GM15510 (cell line): ENCODE measurements around the gene FAAP20.

Experiments used
- POLR2A ChIP-seq: IDR thresholded peaks from 3 replicates; pipeline ENCODE4 v1.6.1; 2011; ENCODE audit warnings: borderline replicate concordance; ENCODE audit not compliant: insufficient read length; ENCODE audit errors: extremely low read depth

The FAAP20 gene

DNA sequence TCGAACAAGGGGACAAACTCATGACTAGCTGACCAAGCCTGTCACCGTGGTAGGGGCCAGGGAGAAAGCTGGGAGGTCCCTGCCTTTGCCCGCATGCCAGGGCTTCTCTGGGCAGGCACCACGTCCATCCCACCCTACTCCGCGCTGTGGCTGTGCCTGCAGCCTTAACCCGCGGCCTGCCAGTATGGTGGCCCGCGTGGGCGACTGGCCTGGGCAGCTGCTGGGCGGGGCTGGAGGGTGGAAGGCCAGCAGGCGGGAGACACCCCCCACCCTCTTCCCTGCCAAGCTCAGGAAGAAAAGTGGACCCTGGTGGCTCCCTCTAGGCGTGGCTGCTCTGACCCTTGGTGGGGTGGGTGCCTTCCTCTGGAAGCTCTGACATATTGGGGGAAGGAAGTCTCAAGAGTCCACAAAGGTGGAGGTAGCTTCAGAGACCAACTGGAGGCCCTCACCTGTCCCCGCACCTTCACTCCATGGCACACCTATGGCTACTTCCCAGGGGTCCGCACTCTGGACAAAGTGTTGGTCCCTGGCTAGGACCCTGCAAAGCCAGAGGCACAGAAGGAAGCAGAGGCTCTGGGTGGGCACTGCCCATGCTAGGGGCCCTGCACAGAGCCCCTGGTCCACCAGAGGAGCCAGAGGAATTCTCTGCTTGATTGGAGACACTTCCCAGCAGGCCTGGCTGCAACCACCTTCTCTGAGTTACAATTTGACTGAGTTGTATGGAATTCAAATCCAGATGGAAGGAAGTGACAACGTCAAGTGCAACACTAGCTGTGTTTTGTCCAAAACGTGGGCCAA is 30.3 kb upstream of the FAAP20 start:
- TF ChIP-seq POLR2A: no peak

DNA sequence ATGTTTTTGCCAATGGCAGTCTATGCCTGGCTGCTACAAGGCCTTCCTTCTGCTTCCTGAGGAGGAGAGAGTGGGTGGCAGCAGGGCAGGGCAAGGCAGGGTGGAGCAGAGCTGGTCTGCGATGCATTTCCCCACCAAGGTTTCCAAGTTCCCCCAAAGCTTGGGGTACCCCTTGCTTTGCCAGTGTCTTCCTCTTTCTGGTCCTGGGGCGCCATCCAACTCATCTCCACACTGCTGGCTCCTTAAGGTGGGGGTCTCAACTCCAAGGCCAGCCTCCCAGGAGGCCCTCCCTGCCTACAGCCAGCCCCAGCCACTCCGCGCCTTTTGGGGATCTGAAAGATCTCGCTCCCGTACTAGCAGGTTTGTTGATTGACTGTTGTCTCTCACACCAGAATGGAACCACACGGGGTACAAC is 29.6 kb upstream of the FAAP20 start:
- no peak for TF ChIP-seq POLR2A

DNA sequence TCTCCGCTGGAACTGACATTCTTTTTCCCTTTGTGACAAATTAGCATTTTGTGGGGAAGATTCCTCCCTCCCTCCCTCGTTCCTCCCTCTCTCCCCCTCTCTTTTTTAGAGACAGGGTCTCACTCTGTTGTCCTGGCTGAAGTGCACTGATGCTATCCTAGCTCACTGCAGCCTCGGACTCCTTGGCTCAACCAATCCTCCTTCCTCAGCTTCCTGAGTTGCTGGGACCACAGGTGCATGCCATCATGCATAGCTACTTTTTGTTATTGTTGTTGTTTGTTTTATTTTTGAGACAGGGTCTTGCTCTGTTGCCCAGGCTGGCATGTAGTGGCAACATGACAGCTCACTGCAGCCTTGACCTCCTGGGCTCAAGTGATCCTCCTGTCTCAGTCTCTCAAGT is 26.7 kb upstream of the FAAP20 start:
- no peak for TF ChIP-seq POLR2A

DNA sequence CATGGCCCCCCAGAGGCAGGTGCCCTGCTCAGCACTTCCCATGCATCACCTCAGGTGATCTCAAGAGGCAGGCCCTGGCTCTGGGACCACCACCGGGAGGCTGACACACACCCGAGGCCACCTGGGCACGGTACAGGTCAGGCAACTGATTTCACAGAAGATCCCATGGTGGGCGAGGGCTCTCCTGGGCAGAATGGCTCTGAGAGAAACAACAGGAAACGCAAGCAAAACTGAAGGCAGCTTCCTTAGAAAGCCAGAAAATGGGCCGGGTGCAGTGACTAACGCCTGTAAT is 22.1 kb upstream of the FAAP20 start:
- TF ChIP-seq POLR2A: no peak

DNA sequence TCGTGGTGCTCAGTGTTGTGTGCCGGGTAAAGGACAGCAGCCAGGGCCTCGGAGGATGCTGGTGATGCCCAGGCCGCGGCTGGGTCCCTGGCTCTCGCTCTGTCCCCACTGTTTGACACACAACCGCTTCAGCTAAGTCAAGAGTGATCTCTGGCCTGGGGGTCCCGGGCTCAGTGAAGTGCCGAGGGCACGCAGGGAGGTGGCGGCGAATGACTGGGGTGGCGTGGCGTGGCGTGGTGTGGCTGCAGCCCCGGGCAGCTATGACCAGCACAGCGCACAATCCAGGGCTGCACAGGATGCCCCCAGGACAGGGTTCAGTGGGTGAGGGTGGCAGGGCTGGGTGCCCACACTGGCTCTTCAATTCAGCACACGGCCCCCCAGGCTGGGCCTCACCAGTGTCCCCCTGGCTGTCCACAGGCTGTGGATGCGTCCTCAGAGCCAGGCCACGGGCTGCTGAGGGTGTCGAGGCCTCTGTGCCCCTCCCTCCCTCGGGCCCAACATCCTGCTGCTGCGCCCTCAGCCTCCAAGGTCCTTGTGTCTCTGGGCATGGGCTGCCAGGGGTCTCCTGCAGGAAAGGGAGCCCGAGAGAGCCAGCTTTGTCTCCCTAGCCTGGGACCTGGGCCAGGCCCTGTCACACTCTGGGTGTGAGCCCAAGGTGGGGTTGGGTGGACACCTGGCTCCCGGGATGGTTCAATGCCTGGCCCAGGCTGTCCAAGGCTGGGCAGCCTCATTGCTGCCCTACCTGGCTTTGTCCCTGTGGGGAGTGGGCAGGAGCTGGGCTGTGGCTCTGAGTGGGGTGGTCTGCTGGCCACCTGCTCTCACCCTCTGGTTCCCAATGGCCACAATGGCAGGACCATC is 21.6 kb upstream of the FAAP20 start:
- TF ChIP-seq POLR2A: no peak

DNA sequence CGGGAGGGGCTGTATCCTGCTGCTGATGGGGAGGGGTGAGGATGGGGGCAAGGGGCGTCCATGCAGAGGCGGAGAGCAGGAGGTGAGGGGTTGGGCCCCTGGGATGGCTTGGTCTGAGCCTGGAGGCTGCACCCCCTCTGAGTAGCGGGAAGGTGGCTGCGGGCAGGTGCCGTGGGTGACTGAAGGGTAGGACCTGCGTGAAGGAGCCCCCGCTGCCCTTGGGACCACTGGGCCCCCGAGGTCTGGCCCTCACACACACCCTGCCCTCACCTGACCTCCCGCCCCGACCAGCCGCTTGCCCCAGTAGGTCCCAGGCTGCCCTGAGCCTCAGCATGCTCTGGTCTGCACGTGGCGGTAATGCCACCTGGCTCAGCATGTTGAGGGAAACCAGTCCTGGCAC is 20.8 kb upstream of the FAAP20 start:
- TF ChIP-seq POLR2A: no peak

DNA sequence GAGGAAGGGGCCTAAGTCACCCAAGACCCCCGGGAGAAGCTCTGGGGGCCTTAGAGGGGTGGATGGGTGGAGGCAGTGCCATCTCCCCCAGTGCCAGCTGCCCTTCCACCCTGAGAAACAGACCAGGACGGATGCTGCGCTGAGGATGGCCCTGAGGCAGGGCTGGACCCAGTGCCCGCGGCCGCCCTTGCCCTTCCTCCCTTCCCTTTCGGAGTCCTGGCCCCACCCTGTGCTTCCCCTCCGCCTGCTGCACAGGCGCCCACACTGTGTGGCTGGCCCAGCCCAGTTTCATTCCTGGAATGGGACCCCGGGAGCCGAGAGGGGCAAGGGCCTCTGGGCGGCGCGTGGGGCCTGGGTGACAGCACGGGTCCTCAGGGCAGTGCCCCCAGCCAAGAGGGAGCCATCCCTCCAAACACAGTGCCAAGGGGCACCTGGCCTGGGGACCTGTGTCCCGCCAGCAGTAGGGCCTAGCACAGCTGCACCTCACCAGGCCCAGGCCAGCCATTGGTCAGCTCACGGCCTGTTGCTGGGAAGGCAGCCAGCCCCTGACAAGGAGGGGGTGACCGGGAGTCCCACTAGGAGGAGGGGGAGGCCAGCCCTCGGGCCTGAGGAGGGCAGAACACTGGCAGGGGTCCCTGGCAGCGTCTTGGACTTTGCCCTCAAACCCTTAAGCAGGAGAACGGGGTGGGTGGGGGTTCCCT is 20.1 kb upstream of the FAAP20 start:
- TF ChIP-seq POLR2A: no peak

DNA sequence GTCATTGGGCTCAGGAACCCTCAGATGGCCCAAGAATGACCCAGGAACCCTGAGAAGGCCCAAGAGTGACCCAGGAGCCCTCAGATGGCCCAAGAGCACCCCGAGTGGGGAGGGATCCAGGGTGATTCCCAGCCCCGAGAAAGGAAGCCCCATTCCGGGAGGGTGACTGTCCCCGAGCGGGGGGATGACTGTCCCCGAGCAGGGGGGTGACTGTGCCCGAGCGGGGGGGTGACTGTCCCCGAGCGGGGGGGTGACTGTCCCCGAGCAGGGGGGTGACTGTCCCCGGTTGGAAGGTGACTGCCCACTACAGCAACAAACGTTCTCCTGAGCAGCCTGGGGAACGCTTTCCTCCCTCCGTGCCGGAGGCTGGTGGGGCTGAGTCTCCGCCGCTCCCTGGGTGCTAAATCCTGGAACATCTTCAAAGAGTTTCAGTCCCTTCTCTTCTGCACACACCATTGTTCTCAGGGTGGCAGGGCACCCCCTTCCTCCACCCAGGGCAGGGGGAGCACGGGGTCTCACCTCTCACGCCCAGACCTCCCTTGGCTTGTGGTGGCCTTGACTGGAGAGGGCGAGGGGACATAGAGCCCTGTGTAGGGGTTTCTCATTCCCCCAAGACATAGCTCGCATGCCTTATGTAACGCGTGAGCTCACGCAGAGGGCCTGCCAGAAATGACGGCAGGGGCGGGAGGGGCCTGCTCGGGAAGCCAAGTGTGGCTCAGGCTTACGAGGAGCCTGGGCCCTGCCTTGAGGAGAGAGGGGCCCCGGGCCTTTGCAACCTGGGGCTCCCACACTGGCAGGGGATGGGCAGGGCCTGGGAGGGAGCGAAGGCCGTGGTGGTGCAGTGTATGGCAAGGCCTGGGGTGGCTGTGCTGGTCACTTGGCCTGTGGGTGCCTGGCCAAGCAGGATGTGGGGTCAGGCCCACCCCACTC is 19.3 kb upstream of the FAAP20 start:
- no peak for TF ChIP-seq POLR2A

DNA sequence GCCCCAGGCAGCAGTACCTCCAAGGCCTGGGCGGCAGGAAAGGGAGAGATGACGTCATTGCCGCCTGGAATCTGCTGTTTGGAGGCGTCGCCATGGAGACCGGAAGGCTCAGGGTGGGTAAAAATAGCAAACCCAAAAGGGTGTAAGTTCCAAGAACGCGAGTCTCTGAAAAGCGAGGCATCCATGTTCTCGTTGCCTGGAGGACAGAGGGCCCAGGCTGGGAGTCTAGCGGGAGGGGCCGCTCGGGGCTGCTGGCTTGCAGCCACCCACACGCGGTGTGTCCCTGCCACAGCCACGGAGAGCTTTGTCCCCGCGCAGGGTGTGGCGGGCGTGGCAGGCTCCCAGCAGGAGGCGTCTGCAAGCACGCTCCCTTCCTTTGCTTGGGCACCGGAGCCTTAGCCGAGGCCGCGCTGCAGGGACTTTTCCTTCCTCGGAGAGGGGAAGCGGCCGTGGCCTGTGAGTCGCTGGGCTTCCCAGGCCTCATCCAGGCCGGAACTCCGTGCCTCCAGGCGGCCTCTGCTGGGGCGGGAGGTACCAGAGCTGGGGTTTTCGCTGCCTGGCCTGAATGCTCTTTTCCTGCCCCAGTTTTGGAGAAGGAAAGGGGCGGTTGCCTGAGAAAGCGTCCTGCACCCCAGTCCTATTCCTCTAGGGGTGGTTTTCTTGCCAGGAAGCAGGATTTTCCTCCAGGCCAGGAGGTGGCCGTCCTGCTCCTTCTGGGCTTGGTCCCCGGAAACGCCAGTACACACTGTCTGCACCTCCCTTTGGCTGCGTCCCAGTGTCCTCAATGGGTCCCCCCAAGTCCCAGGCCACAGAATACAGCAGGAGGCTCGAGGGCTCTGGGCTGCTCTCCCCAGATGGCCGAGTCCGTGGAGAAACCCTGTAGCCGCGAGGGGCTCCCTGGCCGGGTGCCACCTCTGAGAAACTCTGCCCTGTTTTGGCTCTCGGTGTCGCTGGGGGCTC is 18.2 kb upstream of the FAAP20 start:
- TF ChIP-seq POLR2A: no peak

DNA sequence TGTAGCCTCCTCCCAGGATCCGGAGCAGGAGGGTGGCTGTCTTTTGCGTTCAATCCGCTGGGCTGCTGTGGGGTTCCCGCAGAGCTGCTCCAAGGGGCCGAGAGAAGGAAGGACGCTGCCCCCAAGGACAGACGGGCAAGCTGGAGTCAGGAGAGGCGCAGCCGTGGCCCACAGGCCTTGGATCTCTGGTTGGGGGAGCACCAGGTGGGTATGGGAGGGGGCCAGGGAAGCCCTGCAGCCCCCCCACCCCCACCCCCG is 17.6 kb upstream of the FAAP20 start:
- no peak for TF ChIP-seq POLR2A

DNA sequence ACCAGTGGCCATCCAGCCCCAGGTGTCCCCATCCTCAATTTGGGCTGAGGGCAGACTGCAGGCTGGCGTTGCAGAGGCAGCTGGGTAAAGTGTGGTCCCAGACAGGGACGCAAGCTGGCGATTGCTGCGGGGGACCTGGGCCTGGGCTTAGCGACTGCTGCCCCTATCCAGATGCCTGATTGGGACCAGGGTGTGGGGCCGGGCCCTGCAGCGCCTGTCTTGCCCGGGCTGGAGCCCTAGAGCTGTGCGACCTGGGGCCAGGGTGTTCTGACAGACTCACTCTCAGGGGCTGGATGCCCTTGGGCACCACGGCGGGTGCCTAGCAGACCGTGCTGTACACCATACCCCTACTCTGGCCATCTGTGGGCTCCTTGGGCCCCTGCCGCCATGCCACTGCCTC is 16.2 kb upstream of the FAAP20 start:
- TF ChIP-seq POLR2A: no peak

DNA sequence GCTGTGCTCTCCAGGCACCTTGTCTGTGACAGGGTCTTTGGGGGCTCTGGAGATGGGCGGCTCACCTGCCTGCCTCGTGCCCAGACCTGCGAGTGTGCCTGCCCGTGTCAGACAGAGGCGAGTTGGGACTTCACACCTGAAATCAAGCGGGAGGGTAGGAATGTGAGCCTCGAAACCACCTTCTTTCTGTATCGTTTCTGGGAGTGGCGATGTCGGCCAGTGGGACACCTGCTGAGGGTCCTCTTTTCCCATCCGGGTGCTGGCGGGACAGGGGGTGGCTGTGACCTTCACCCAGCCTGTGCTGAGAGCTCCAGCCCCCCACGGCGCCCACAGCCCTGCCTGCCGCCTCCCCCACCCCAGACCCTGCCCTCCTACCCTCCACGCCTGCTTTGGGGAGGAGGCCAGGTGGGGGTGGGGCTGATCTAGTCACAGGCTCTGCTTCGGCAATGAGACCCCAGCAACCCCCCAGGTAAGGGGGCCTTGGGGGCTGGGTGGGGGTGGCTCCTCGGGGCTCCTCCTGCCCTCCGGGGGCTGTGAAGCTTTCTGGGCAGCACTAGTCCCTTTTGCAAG is 15.6 kb upstream of the FAAP20 start:
- TF ChIP-seq POLR2A: no peak

DNA sequence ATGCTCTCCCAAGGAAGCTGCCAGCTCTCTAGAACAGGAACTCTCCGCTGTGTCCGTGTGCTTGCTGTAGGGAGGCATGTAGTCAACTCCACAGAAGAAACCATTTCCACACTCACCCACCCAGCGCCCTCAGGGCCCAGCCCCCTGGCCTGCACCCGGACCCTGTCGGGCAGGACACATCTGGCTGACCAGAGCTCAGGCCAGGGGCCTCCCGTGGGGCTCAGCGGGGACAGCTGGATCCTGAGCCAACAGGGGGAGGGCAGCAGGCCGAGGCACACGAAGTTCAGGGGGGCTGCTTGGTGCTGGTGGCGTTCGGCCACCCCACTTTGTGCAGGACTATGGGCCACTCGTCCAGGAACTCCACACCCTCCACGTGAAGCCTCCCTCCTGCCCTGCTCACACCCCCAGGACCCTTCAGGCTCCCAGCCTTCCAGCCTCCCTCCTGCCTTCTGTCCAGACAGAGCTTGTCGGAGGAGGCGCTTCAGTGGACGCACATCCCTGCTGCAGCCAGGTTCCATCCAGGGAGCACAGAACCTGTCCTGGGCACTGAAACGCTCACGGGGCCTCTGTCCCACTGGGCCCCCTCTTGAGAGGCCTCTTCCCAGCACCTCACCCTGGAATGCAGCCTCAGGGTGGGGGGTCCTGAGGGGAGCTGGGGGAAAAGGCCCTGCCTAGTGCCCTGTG is 15.0 kb upstream of the FAAP20 start:
- TF ChIP-seq POLR2A: no peak
